Measurements from ENCODE around the gene TFF2.

TFF2 gene

DNA sequence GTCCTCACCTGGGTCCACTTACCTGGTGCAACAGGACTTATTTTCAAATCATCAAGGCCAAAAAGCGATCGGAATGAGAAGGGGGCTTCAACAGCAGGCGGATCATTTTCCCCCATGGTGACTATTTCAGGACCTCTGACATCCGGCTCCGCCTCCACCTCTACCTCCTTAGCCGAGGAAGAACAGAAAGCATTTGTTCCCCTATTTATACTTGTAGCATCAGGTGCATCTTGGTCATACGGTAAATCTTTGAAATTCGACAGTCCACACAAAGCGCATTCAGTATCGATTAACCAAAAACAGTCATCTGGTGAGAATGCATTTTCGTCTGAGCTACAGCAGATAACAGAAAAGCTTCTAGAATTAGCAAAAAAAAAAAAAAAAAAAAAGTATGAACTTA lies 44.5 kb upstream of the TFF2 start:
- no peak for TF ChIP-seq RAD21 (IDR thresholded peaks at IDR 0.05; ENCODE audit: low read depth)
- TF ChIP-seq, protein P1, sequence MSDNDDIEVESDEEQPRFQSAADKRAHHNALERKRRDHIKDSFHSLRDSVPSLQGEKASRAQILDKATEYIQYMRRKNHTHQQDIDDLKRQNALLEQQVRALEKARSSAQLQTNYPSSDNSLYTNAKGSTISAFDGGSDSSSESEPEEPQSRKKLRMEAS (IDR thresholded peaks at IDR 0.05), result no peak
- TF ChIP-seq TCF12 (IDR thresholded peaks at IDR 0.05; ENCODE audit: low read depth), result no peak

DNA sequence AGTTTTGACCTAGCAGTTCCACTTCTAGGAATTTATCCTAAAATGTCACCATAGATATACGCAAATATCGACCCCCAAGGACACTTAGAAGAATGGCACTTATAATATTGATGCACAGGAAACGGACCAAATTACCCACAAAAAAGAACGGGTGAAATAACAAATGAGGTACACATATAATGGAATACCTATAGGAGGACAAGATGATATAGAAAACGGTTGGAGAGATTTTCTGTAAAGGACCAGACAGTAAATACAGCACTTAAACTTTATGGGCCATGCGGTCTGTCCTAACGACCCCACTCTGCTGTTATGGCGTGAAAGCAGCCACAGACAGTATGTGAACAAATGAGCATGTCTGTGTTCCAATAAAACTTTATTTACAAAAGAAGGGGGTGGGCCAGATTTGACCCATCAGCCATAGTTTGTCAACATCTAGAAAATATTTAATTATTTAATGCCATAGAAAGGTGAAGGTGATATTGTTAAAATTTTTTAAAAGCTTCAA lies 42.7 kb upstream of the TFF2 start:
- TF ChIP-seq CEBPB (IDR thresholded peaks at IDR 0.05) (no peak), YY1 (IDR thresholded peaks at IDR 0.05; ENCODE audit: low read depth) (no peak), TAF1 (IDR thresholded peaks at IDR 0.05; ENCODE audit: low read depth) (no peak), NFIC (IDR thresholded peaks at IDR 0.05) (no peak), CREB1 (IDR thresholded peaks at IDR 0.05; ENCODE audit: low read depth) (no peak)
- TF ChIP-seq, protein P2, sequence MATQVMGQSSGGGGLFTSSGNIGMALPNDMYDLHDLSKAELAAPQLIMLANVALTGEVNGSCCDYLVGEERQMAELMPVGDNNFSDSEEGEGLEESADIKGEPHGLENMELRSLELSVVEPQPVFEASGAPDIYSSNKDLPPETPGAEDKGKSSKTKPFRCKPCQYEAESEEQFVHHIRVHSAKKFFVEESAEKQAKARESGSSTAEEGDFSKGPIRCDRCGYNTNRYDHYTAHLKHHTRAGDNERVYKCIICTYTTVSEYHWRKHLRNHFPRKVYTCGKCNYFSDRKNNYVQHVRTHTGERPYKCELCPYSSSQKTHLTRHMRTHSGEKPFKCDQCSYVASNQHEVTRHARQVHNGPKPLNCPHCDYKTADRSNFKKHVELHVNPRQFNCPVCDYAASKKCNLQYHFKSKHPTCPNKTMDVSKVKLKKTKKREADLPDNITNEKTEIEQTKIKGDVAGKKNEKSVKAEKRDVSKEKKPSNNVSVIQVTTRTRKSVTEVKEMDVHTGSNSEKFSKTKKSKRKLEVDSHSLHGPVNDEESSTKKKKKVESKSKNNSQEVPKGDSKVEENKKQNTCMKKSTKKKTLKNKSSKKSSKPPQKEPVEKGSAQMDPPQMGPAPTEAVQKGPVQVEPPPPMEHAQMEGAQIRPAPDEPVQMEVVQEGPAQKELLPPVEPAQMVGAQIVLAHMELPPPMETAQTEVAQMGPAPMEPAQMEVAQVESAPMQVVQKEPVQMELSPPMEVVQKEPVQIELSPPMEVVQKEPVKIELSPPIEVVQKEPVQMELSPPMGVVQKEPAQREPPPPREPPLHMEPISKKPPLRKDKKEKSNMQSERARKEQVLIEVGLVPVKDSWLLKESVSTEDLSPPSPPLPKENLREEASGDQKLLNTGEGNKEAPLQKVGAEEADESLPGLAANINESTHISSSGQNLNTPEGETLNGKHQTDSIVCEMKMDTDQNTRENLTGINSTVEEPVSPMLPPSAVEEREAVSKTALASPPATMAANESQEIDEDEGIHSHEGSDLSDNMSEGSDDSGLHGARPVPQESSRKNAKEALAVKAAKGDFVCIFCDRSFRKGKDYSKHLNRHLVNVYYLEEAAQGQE (IDR thresholded peaks at IDR 0.05; ENCODE audit: low read depth), result no peak

DNA sequence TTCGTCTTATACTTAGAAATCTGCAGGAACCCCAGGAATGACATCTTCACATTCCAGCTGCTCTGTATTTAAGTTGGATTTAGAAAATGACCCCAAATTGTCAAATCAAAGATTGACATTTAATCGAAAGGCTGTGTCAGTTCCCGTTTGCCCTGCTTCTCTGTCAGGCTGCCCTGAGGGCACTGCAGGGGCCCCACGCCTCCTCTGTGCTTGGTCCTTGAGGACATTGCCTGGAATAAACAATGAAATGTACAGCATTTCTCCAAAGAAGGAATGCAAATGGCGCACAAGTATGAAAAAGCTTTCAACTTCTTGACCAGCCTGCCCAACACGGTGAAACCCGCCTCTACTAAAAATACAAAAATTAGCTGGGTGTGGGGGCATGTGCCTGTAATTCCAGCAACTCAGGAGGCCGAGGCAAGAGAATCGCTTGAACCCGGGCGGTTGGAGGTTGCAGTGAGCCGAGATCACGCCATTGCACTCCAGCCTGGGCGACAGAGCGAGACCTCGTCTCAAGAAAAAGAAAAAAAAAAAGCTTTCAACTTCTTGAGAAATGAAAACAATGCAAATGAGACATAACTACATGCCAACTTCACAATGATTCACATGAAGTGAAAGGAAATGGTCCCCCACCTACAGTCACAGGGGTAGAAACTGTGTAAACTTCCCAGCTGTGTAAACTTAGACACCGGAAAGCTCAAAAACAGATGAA lies 42.1 kb upstream of the TFF2 start:
- TF ChIP-seq FOXM1 (IDR thresholded peaks at IDR 0.05; ENCODE audit: borderline replicate concordance, low read depth), result no peak
- no peak for TF ChIP-seq ZBTB7A (IDR thresholded peaks at IDR 0.05; ENCODE audit: low read depth)
- TF ChIP-seq TCF12 (IDR thresholded peaks at IDR 0.05; ENCODE audit: low read depth), result no peak
- no peak for TF ChIP-seq CEBPB (IDR thresholded peaks at IDR 0.05)
- no peak for TF ChIP-seq EP300 (IDR thresholded peaks at IDR 0.05; ENCODE audit: borderline replicate concordance)
- TF ChIP-seq RAD21 (IDR thresholded peaks at IDR 0.05; ENCODE audit: low read depth), result no peak
- no peak for TF ChIP-seq TAF1 (IDR thresholded peaks at IDR 0.05; ENCODE audit: low read depth)
- TF ChIP-seq EGR1 (IDR thresholded peaks at IDR 0.05), result no peak
- TF ChIP-seq TEAD4 (IDR thresholded peaks at IDR 0.05), result no peak

DNA sequence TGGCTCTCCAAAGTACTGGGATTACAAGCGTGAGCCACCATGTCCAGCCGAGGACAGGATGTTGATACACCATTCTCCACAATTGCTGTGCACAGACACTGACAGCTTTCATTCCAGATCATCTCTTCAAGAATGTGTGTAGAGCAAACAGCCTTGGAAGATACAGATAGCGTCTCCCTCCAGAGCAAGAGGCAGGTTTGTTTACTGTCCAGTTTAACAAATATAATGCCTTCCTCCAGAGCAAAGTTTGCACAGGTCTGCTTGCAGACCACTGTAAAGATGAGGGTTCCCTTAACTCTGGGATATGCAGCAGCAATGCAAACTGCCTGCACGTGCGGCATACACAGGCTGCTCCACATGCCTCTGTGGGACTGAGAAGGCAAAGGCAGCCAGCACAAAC lies 40.5 kb upstream of the TFF2 start:
- TF ChIP-seq, protein P3, sequence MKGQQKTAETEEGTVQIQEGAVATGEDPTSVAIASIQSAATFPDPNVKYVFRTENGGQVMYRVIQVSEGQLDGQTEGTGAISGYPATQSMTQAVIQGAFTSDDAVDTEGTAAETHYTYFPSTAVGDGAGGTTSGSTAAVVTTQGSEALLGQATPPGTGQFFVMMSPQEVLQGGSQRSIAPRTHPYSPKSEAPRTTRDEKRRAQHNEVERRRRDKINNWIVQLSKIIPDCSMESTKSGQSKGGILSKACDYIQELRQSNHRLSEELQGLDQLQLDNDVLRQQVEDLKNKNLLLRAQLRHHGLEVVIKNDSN (IDR thresholded peaks at IDR 0.05), result no peak
- TF ChIP-seq TCF12 (IDR thresholded peaks at IDR 0.05; ENCODE audit: low read depth), result no peak
- TF ChIP-seq RAD21 (IDR thresholded peaks at IDR 0.05; ENCODE audit: low read depth), result no peak
- TF ChIP-seq NFIC (IDR thresholded peaks at IDR 0.05), result no peak
- TF ChIP-seq CEBPB (IDR thresholded peaks at IDR 0.05), result no peak
- TF ChIP-seq ZBTB7A (IDR thresholded peaks at IDR 0.05; ENCODE audit: low read depth), result no peak
- TF ChIP-seq, protein P1 (IDR thresholded peaks at IDR 0.05), result no peak
- TF ChIP-seq FOXM1 (IDR thresholded peaks at IDR 0.05; ENCODE audit: borderline replicate concordance, low read depth), result no peak
- no peak for TF ChIP-seq EGR1 (IDR thresholded peaks at IDR 0.05)
- TF ChIP-seq YY1 (IDR thresholded peaks at IDR 0.05; ENCODE audit: low read depth), result no peak
- TF ChIP-seq CREB1 (IDR thresholded peaks at IDR 0.05; ENCODE audit: low read depth), result no peak
- TF ChIP-seq EP300 (IDR thresholded peaks at IDR 0.05; ENCODE audit: borderline replicate concordance), result no peak
- TF ChIP-seq, protein P2 (IDR thresholded peaks at IDR 0.05; ENCODE audit: low read depth), result no peak
- TF ChIP-seq TEAD4 (IDR thresholded peaks at IDR 0.05), result no peak
- TF ChIP-seq TAF1 (IDR thresholded peaks at IDR 0.05; ENCODE audit: low read depth), result no peak

DNA sequence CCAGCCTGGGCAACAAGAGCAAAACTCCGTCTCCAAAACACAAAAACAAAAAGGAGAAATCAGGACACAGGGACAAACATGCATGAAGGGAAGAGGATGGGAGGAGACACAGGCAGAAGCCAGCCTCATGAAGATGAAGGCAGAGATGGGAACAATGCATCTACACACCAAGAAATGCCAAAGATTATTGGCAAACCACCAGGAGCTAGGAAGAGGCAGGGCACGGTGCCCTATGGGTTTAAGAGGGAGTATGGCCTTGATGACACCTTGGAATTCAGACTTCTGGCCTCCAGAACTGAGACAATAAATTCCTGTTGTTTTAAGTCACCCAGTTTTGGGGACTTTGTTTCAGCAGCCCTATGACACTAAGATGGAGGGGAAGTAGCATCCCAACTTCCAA lies 39.9 kb upstream of the TFF2 start:
- TF ChIP-seq TAF1 (IDR thresholded peaks at IDR 0.05; ENCODE audit: low read depth) (no peak), YY1 (IDR thresholded peaks at IDR 0.05; ENCODE audit: low read depth) (no peak), ZBTB7A (IDR thresholded peaks at IDR 0.05; ENCODE audit: low read depth) (no peak), CEBPB (IDR thresholded peaks at IDR 0.05) (no peak), FOXM1 (IDR thresholded peaks at IDR 0.05; ENCODE audit: borderline replicate concordance, low read depth) (no peak), EP300 (IDR thresholded peaks at IDR 0.05; ENCODE audit: borderline replicate concordance) (no peak), NFIC (IDR thresholded peaks at IDR 0.05) (no peak), EGR1 (IDR thresholded peaks at IDR 0.05) (no peak), TEAD4 (IDR thresholded peaks at IDR 0.05) (no peak), CREB1 (IDR thresholded peaks at IDR 0.05; ENCODE audit: low read depth) (no peak), RAD21 (IDR thresholded peaks at IDR 0.05; ENCODE audit: low read depth) (no peak), TCF12 (IDR thresholded peaks at IDR 0.05; ENCODE audit: low read depth) (no peak)
- TF ChIP-seq, protein P3 (IDR thresholded peaks at IDR 0.05), result no peak
- TF ChIP-seq, protein P2 (IDR thresholded peaks at IDR 0.05; ENCODE audit: low read depth), result no peak
- TF ChIP-seq, protein P1 (IDR thresholded peaks at IDR 0.05), result no peak

All from Ishikawa (cell line).